Astrocyte of the spinal cord (primary cell): ENCODE measurements around the gene TREML4.
"Not testable (repeated sequence)": the region's sequence is repeated elsewhere in the genome, so short reads cannot be mapped to it uniquely, and the experiment has no call there.

Experiments used
- DNase-seq: peaks from one replicate; pipeline ENCODE4 v3.0.0; 2011; ENCODE audit warnings: low read depth, low spot score
- H3K4me3 ChIP-seq: 2 replicates; pipeline ENCODE4 v1.5.1; 2011; ENCODE audit warnings: low read depth, mild to moderate bottlenecking, low read length, moderate library complexity
- CTCF ChIP-seq: IDR thresholded peaks from 2 replicates; pipeline ENCODE4 v1.5.1; 2012; ENCODE audit warnings: low read depth, mild to moderate bottlenecking, low read length, inconsistent platforms
- in situ Hi-C: cut with HindIII; loops from 2 replicates; pipeline ENCODE4 v1.10.0; 2017; ENCODE audit warnings: low sequenced_read_pairs

The TREML4 gene

GRCh38 chr6:41187924-41188886 lies 39.9 kb upstream of the TREML4 start:
- in situ Hi-C loops, result no loop called here
- no peak overlapping the region for H3K4me3 ChIP-seq
- no peak for DNase-seq
- TF ChIP-seq CTCF, result no peak

GRCh38 chr6:41189046-41189445 lies 39.1 kb upstream of the TREML4 start:
- DNase-seq, H3K4me3 ChIP-seq, in situ Hi-C loops: not testable (repeated sequence)

DNA sequence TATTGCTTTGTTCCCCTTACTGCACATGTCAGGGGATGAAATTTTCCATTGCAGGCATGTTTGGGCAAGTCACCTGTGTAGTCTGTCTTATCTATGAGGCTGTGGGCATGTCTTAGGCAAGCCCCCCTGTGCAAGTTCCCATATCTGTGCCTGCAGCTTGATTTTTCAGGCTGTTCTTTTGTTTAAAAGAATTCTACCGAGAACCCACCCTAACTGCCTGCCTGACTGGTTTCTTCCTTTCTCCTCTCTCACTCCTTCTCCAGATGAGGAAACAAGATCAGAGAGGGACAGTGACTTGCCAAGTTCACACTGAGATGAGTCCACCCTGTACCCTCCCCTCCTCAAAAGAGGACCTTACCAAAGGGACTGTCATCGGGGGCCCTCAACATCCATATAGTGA lies 38.2 kb upstream of the TREML4 start:
- H3K4me3 ChIP-seq, result no peak overlapping the region
- DNase-seq, result no peak
- no peak for TF ChIP-seq CTCF
- in situ Hi-C loops, result no loop called here

- TF ChIP-seq CTCF, result no peak
- DNase-seq, result no peak
- H3K4me3 ChIP-seq, result no peak overlapping the region
- in situ Hi-C loops, result no loop called here
These were observed 37.4 kb upstream of the TREML4 start for GRCh38 chr6:41190791-41191190.

DNA sequence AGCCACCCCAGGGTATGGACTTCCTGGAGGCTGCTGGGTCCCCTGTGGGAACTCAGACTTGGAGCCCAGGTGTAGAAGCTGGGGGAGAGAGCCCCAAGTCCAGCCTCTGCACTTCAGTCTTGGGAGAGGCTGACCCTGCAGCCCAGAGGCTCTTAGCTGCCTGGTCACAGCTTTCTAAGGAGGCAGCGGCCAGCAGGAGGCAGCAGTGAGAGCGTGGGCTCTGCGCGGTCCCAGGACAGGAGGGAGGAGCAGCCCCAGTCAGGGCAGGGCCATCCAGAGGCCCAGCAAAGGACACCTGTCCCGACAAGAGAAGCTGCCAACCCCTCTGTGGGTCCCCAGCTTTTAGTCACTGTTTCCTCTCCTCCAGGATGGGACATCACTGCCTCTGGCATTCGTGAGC lies 36.6 kb upstream of the TREML4 start:
- peak; percentile 33 for TF ChIP-seq CTCF
- H3K4me3 ChIP-seq, result no peak overlapping the region
- no peak for DNase-seq
- in situ Hi-C loops, result no loop called here

GRCh38 chr6:41193171-41193734 lies 34.9 kb upstream of the TREML4 start:
- DNase-seq, result no peak
- no peak for TF ChIP-seq CTCF
- no peak overlapping the region for H3K4me3 ChIP-seq
- in situ Hi-C loops, result no loop called here

GRCh38 chr6:41193884-41194283 lies 34.3 kb upstream of the TREML4 start:
- H3K4me3 ChIP-seq, result no peak overlapping the region
- TF ChIP-seq CTCF, result no peak
- in situ Hi-C loops, result no loop called here
- DNase-seq, result no peak
